Hepatocyte (in vitro differentiated cells): ENCODE data around the gene TOX4.

Source experiments
- EZH2phosphoT487 ChIP-seq: fragments of 200-600 bp; sonication (generic); IDR thresholded peaks from one replicate; pipeline ENCODE4 v1.6.1; 2018; ENCODE audit warnings: antibody characterized with exemption, mild to moderate bottlenecking, low read depth, moderate library complexity; ENCODE audit not compliant: unreplicated experiment, severe bottlenecking
- TF ChIP-seq, protein P1 (sequence below): fragments of 200-600 bp; sonication (generic); IDR thresholded peaks from 2 replicates; pipeline ENCODE4 v1.5.1; 2016; ENCODE audit warnings: antibody characterized with exemption, mild to moderate bottlenecking; ENCODE audit not compliant: poor library complexity

DNA sequence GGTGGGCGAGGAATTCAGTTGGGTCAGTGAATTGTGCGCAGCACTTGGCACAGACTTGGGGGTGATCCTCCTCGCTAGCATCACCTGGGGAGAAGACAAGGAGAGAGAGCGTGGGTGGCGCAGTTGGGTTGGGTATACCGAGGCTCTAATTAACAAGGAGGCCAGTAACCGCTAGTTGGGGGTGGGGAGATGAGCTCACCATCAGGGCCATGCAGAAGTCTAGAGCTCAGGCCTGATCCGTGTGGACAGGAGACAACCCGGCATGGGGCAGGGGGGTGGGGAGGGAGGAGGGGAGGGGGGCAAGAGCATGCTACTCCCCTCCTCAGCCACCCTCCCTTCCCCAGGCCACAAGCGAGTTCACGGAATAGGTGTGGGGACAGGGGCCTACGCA, 48.6 kb downstream of the TOX4 start:
- TF ChIP-seq, protein P1, sequence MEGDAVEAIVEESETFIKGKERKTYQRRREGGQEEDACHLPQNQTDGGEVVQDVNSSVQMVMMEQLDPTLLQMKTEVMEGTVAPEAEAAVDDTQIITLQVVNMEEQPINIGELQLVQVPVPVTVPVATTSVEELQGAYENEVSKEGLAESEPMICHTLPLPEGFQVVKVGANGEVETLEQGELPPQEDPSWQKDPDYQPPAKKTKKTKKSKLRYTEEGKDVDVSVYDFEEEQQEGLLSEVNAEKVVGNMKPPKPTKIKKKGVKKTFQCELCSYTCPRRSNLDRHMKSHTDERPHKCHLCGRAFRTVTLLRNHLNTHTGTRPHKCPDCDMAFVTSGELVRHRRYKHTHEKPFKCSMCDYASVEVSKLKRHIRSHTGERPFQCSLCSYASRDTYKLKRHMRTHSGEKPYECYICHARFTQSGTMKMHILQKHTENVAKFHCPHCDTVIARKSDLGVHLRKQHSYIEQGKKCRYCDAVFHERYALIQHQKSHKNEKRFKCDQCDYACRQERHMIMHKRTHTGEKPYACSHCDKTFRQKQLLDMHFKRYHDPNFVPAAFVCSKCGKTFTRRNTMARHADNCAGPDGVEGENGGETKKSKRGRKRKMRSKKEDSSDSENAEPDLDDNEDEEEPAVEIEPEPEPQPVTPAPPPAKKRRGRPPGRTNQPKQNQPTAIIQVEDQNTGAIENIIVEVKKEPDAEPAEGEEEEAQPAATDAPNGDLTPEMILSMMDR, result no peak
- no peak for TF ChIP-seq EZH2phosphoT487
